ENCODE measurements around the gene HPS5. TPM values are rescaled to one million over a fixed set of nuclear protein-coding genes. Genes with fewer than 3 reads are reported as not detected.

Gene HPS5
- total RNA-seq, 2 experiments from 2014 or later, result 23.0 to 29.9 TPM

- ChIA-PET POLR2A (interaction anchor here (0.6 to 3.1 kb wide), 6 partner anchors 8 to 107 kb away, joined by 3 to 15 read pairs (median 4); no protein-coding TSS in a partner anchor), CTCF (ENCODE audit: unreplicated experiment) (no interaction called here)
- intact Hi-C loops (cut with micrococcal nuclease; ENCODE audit: unreplicated experiment), result no loop called here
These were observed 7.8 kb downstream of the HPS5 start for GRCh38 chr11:18313965-18314763.

GRCh38 chr11:18312663-18313420 lies 9.1 kb downstream of the HPS5 start:
- H2AFZ ChIP-seq (ENCODE audit: low read length), result no peak overlapping the region
- CTCF ChIA-PET (ENCODE audit: unreplicated experiment), result no interaction called here
- BruUV-seq (replicated peaks), result no TSS peak

More at GRCh38 chr11:18313965-18314763, 7.8 kb downstream of the HPS5 start:
- Histone ChIP-seq H4K20me1 (ENCODE audit: insufficient read depth, low read length) (0 out of 2 replicates have a peak, but pooled peaks cover 3% of the 10 kb centered on the region), H3K9me2 (ENCODE audit: insufficient read depth, low read length) (no peaks in the 10 kb centered on the region), H3K4me3 (ENCODE audit: low read depth, low read length, poor library complexity, severe bottlenecking) (no peak overlapping the region), H2AFZ (ENCODE audit: low read length) (no peak overlapping the region), H3K27ac (ENCODE audit: low read depth, low read length, poor library complexity, severe bottlenecking) (no peak overlapping the region), H3K79me2 (ENCODE audit: insufficient read depth, low read depth, low read length) (peaks cover 35% of the 10 kb centered on the region), H3K36me3 (ENCODE audit: insufficient read depth, low read length) (peaks cover 71% of the 10 kb centered on the region), H3K4me2 (ENCODE audit: low read length) (no peak overlapping the region), H3K9me3 (ENCODE audit: low read length) (no peaks in the 10 kb centered on the region), H3K4me1 (ENCODE audit: insufficient read depth, low read length, poor library complexity, severe bottlenecking) (peaks cover 14% of the 10 kb centered on the region)
- BruUV-seq (replicated peaks), result no TSS peak
- DNase-seq (ENCODE audit: low spot score), result no peak
- TF ChIP-seq, protein P1, sequence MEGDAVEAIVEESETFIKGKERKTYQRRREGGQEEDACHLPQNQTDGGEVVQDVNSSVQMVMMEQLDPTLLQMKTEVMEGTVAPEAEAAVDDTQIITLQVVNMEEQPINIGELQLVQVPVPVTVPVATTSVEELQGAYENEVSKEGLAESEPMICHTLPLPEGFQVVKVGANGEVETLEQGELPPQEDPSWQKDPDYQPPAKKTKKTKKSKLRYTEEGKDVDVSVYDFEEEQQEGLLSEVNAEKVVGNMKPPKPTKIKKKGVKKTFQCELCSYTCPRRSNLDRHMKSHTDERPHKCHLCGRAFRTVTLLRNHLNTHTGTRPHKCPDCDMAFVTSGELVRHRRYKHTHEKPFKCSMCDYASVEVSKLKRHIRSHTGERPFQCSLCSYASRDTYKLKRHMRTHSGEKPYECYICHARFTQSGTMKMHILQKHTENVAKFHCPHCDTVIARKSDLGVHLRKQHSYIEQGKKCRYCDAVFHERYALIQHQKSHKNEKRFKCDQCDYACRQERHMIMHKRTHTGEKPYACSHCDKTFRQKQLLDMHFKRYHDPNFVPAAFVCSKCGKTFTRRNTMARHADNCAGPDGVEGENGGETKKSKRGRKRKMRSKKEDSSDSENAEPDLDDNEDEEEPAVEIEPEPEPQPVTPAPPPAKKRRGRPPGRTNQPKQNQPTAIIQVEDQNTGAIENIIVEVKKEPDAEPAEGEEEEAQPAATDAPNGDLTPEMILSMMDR (conservative IDR thresholded peaks at IDR 0.05; ENCODE audit: low read length), result no peak
- no peak for TF ChIP-seq EZH2phosphoT487 (IDR thresholded peaks at IDR 0.05; ENCODE audit: borderline replicate concordance, low read depth, low read length)

More at GRCh38 chr11:18312663-18313420, 9.1 kb downstream of the HPS5 start:
- Histone ChIP-seq H3K9me3 (ENCODE audit: low read length) (no peaks in the 10 kb centered on the region), H3K4me2 (ENCODE audit: low read length) (no peak overlapping the region), H3K9me2 (ENCODE audit: insufficient read depth, low read length) (no peaks in the 10 kb centered on the region), H3K4me3 (ENCODE audit: low read depth, low read length, poor library complexity, severe bottlenecking) (no peak overlapping the region), H3K36me3 (ENCODE audit: insufficient read depth, low read length) (peaks cover 79% of the 10 kb centered on the region), H4K20me1 (ENCODE audit: insufficient read depth, low read length) (no peaks in the 10 kb centered on the region), H3K4me1 (ENCODE audit: insufficient read depth, low read length, poor library complexity, severe bottlenecking) (peaks cover 14% of the 10 kb centered on the region), H3K79me2 (ENCODE audit: insufficient read depth, low read depth, low read length) (peaks cover 21% of the 10 kb centered on the region), H3K27ac (ENCODE audit: low read depth, low read length, poor library complexity, severe bottlenecking) (no peak overlapping the region)
- POLR2A ChIA-PET, result interaction anchor here (0.6 to 3.0 kb wide), 7 partner anchors 8 to 425 kb away, joined by 3 to 16 read pairs (median 3); partner anchors contain the start of genes HPS5 and TSG101
- intact Hi-C loops (cut with micrococcal nuclease; ENCODE audit: unreplicated experiment), result no loop called here
- TF ChIP-seq, protein P1 (conservative IDR thresholded peaks at IDR 0.05; ENCODE audit: low read length), result no peak
- no peak for TF ChIP-seq EZH2phosphoT487 (IDR thresholded peaks at IDR 0.05; ENCODE audit: borderline replicate concordance, low read depth, low read length)
- DNase-seq (ENCODE audit: low spot score), result no peak

All from OCI-LY7 (cell line).